Right lobe of liver (tissue), 6 donors: ENCODE measurements around the gene ANK2. TPM values are rescaled to one million over a fixed set of nuclear protein-coding genes. Genes with fewer than 3 reads are reported as not detected.

Source experiments
- ATAC-seq, 4 donors: fragments of 200-7000 bp; cut with Tn5 transposase; one replicate each; pipeline ENCODE4 v1.9.1; 2020; ENCODE audit warnings: mild to moderate bottlenecking in 4 of 4, moderate library complexity in 4 of 4
- DNase-seq, 3 donors: peaks; one replicate each; pipeline ENCODE4 v3.0.0-alpha.2; 2020
- H3K27ac ChIP-seq, 3 donors: fragments of 200-600 bp; one replicate each; pipeline ENCODE4 v1.8.0; 2022
- H3K27me3 ChIP-seq, 2 donors: fragments of 200-600 bp; one replicate each; pipeline ENCODE4 v1.8.0; 2022
- H3K36me3 ChIP-seq, 4 donors: fragments of 200-600 bp; sonication (generic) in 1 of 4; one replicate each; pipeline versions ENCODE4 v1.5.1 to v1.8.0; 2017 to 2022; ENCODE audit warnings: control low read depth in 1 of 4
- H3K4me1 ChIP-seq, 4 donors: fragments of 200-600 bp; sonication (generic) in 1 of 4; one replicate each; pipeline versions ENCODE4 v1.5.1 to v1.8.0; 2017 to 2022; ENCODE audit warnings: control low read depth in 1 of 4
- H3K4me3 ChIP-seq, 3 donors: fragments of 200-600 bp; one replicate each; pipeline ENCODE4 v1.8.0; 2022
- H3K9me3 ChIP-seq, 4 donors: fragments of 200-600 bp; sonication (generic) in 1 of 4; one replicate each; pipeline versions ENCODE4 v1.5.1 to v1.8.0; 2017 to 2022; ENCODE audit warnings: control low read depth in 1 of 4
- POLR2A ChIP-seq: fragments of 450-650 bp; IDR thresholded peaks from one replicate; pipeline ENCODE4 v1.6.1; 2017; ENCODE audit warnings: antibody characterized with exemption, mild to moderate bottlenecking
- WGBS: methylation state at CpG from one replicate; pipeline ENCODE4 v1.1.6; 2018; ENCODE audit warnings: low coverage, low lambda C conversion rate; ENCODE audit not compliant: insufficient coverage; ENCODE audit errors: missing lambda C conversion rate; 5-methylcytosine and 5-hydroxymethylcytosine counted together
- intact Hi-C, 2 donors: fragments of 100-400 bp; cut with DNase I; formaldehyde crosslinking; loops; one replicate each; pipeline versions ENCODE4 v1.11.2 to v1.14.1; 2022
- total RNA-seq, 6 experiments: library from RNA; depleted of rRNA in 2 of 6; stranded (reverse); fragments of >200 nt in 2 of 6; fragmentation: NEBNext Ultra II Directional in 3 of 6; extraction: Animal tissue kit (Norgen Biotek cat#: 25700) in 3 of 6; gene quantifications; one replicate each; pipeline versions ENCODE4 v1.1.0 to v1.2.4, GENCODE V29; 2016 to 2023
- TF ChIP-seq, protein P1 (sequence below), 4 donors: fragments of 200-600 bp in 3 of 4; fragments of 450-650 bp in 1 of 4; IDR thresholded peaks; one replicate each; pipeline versions ENCODE4 v1.5.1 to v1.8.0; 2016 to 2022; ENCODE audit warnings: antibody characterized with exemption in 4 of 4, mild to moderate bottlenecking in 2 of 4
- donor health status: DM: no; HTN: yes; CAD: no.
- donor health status: DM: no; HTN: no; CAD: no.
- donor health status: DM: no; HTN: no; CAD: no.
- donor health status: DM: no; HTN: yes; CAD: no.
- donor health status: DM: no; HTN: yes; CAD: no.

ANK2 gene
- total RNA-seq, 6 experiments from 2014 or later = 0.61 to 1.7 (median 1.1) TPM

DNA sequence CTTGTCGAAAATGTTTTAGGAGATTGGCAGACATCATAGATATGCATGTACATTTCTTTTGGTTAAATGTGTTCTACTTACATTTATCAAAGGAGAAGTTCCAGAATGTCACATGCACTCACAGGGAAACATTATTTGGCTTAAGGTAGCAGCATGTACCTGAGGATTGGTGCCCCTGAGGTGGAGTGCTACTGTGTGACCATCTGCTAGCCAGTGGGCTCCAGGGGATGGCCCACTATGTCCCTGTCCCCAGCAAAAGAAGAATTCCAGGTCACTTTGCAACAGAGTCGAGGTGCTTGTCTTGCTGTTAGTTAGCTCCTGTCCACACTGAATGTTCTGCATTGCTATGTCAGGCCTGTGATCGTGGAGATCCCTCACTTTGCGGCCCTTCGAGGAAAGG, 283.2 kb downstream of the ANK2 start:
- TF ChIP-seq, protein P1, sequence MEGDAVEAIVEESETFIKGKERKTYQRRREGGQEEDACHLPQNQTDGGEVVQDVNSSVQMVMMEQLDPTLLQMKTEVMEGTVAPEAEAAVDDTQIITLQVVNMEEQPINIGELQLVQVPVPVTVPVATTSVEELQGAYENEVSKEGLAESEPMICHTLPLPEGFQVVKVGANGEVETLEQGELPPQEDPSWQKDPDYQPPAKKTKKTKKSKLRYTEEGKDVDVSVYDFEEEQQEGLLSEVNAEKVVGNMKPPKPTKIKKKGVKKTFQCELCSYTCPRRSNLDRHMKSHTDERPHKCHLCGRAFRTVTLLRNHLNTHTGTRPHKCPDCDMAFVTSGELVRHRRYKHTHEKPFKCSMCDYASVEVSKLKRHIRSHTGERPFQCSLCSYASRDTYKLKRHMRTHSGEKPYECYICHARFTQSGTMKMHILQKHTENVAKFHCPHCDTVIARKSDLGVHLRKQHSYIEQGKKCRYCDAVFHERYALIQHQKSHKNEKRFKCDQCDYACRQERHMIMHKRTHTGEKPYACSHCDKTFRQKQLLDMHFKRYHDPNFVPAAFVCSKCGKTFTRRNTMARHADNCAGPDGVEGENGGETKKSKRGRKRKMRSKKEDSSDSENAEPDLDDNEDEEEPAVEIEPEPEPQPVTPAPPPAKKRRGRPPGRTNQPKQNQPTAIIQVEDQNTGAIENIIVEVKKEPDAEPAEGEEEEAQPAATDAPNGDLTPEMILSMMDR (IDR thresholded peaks at IDR 0.05) = no peak
- TF ChIP-seq POLR2A = no peak
- 65% methylated on average over 5 of the region's 5 CpGs for WGBS
- Histone ChIP-seq H3K4me1 (no peaks in the 10 kb centered on the region), H3K9me3 (no peaks in the 10 kb centered on the region), H3K27me3 (no peaks in the 10 kb centered on the region), H3K27ac (no peak overlapping the region), H3K36me3 (no peaks in the 10 kb centered on the region), H3K4me3 (no peak overlapping the region)
- no peak for ATAC-seq
- no peak for DNase-seq
- intact Hi-C loops = no loop called here

DNA sequence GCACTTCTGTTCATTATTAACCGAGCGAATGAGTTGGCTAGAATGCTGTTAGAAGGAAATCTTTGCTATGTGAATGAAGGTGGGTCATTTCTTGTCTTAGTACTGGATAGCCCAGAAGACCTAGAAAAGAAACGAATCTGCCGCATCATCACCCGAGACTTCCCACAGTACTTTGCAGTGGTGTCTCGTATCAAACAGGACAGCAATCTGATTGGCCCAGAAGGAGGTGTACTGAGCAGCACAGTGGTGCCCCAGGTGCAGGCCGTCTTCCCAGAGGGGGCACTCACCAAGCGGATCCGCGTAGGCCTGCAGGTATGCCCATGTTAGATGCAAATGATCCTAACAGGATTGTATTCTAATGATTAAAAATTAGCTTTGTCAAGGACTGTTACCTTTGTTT, 286.3 kb downstream of the ANK2 start:
- intact Hi-C loops = no loop called here
- no peaks in the 10 kb centered on the region for H3K9me3 ChIP-seq
- H3K36me3 ChIP-seq = no peaks in the 10 kb centered on the region
- no peak for ATAC-seq
- TF ChIP-seq, protein P1 (IDR thresholded peaks at IDR 0.05) = no peak
- no peak for TF ChIP-seq POLR2A
- H3K4me3 ChIP-seq = no peak overlapping the region
- 83% methylated on average over 9 of the region's 10 CpGs for WGBS
- no peak overlapping the region for H3K27ac ChIP-seq
- DNase-seq = no peak
- H3K4me1 ChIP-seq = no peaks in the 10 kb centered on the region
- H3K27me3 ChIP-seq = no peaks in the 10 kb centered on the region

DNA sequence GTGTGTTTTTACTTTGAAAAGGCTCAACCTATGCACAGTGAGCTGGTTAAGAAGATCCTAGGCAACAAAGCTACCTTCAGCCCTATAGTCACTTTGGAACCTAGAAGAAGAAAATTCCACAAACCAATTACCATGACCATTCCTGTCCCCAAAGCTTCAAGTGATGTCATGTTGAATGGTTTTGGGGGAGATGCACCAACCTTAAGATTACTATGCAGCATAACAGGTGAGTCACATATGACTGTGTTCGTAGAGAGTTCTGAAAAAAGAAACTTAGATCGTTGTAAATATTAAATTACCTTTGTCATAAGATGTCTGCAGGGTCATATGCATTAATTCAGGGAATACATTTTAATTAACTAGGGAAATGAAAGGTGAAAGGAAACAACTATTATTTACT, 287.1 kb downstream of the ANK2 start:
- H3K4me3 ChIP-seq = no peak overlapping the region
- TF ChIP-seq POLR2A = no peak
- TF ChIP-seq, protein P1 (IDR thresholded peaks at IDR 0.05) = no peak
- WGBS = 59% methylated on average over 2 of the region's 2 CpGs

DNA sequence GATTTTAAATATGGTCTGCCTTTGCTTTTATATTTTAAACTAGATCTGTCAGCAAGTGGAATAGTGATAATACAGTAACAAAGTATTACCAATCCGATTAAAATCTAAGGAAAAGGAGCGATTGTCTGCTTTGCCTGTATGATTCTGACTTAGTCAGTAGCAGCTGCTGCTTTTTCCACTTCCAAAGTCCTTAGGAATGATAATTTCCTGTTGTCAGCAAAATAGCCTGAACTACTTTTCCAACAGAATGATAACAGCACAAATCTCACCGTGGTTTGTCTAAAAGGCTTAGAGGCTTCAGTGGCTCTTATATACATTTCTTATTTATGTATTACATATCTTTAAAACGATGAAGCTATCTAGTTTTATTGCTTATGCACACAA, 290.0 kb downstream of the ANK2 start:
- Histone ChIP-seq H3K27me3 (no peaks in the 10 kb centered on the region), H3K4me3 (no peak overlapping the region), H3K27ac (no peak overlapping the region), H3K9me3 (no peaks in the 10 kb centered on the region), H3K4me1 (no peaks in the 10 kb centered on the region), H3K36me3 (no peaks in the 10 kb centered on the region)
- intact Hi-C loops = no loop called here
- 50% methylated on average over 4 of the region's 4 CpGs for WGBS
- TF ChIP-seq POLR2A = no peak
- TF ChIP-seq, protein P1 (IDR thresholded peaks at IDR 0.05) = no peak
- DNase-seq = no peak
- no peak for ATAC-seq

More for the DNA sequence above, 287.1 kb downstream of the ANK2 start:
- H3K9me3 ChIP-seq = no peaks in the 10 kb centered on the region
- H3K4me1 ChIP-seq = no peaks in the 10 kb centered on the region
- H3K27ac ChIP-seq = no peak overlapping the region
- no peaks in the 10 kb centered on the region for H3K27me3 ChIP-seq
- no peaks in the 10 kb centered on the region for H3K36me3 ChIP-seq
- DNase-seq = no peak
- intact Hi-C loops = no loop called here
- no peak for ATAC-seq

- DNase-seq = no peak
- H3K4me1 ChIP-seq = no peaks in the 10 kb centered on the region
- intact Hi-C loops = no loop called here
- H3K27ac ChIP-seq = no peak overlapping the region
- no peaks in the 10 kb centered on the region for H3K27me3 ChIP-seq
- 72% methylated on average over 3 of the region's 3 CpGs for WGBS
- H3K36me3 ChIP-seq = no peaks in the 10 kb centered on the region
- H3K4me3 ChIP-seq = no peak overlapping the region
- no peak for ATAC-seq
- no peak for TF ChIP-seq POLR2A
- H3K9me3 ChIP-seq = no peaks in the 10 kb centered on the region
These were observed 294.6 kb downstream of the ANK2 start for GRCh38 chr4:113344100-113344499.
